SK-N-SH (cell line): ENCODE measurements around the gene PBX3. TPM values are rescaled to one million over a fixed set of nuclear protein-coding genes. Genes with fewer than 3 reads are reported as not detected.
A peak's percentile ranks its signal among the peaks of the same experiment; 100 is the strongest.

Experiments
- CTCF ChIA-PET: fragments of 300-600, 350-600 bp; formaldehyde crosslinking; extraction: SDS; loops from one replicate; lab custom pipeline; 2021; lab: Yijun Ruan, JAX
- POLR2A ChIA-PET: fragments of 350-600 bp; sonication (Branson Sonifier 250); formaldehyde crosslinking; extraction: SDS; loops from one replicate; lab custom pipeline; 2020; ENCODE audit warnings: antibody characterized with exemption, inconsistent platforms; lab: Yijun Ruan, JAX
- DNase-seq: peaks from one replicate; pipeline ENCODE4 v3.0.0; 2012
- H2AFZ ChIP-seq: fragments of 200-600 bp; sonication (generic); 2 replicates; pipeline ENCODE4 v1.8.1; 2016; ENCODE audit warnings: antibody characterized with exemption, mild to moderate bottlenecking, low read depth
- H3F3A ChIP-seq: fragments of 200-600 bp; sonication (generic); replicated peaks from 2 replicates; pipeline ENCODE3; 2016; ENCODE audit warnings: antibody characterized with exemption, mild to moderate bottlenecking; ENCODE audit not compliant: insufficient read depth
- H3K27ac ChIP-seq, 2 experiments: fragments of 200-500 bp in 1 of 2; fragments of 200-600 bp in 1 of 2; sonication (Bioruptor generic) in 1 of 2; sonication (generic), shearing (Covaris generic) in 1 of 2; 2 replicates each; pipeline versions ENCODE4 v1.5.1 to v1.6.1; 2014 to 2016; ENCODE audit warnings: low read depth in 2 of 2, inconsistent platforms in 1 of 2, low read length in 1 of 2, mild to moderate bottlenecking in 1 of 2, mixed read lengths in 1 of 2
- H3K27me3 ChIP-seq: fragments of 200-600 bp; sonication (generic), shearing (Covaris generic); 2 replicates; pipeline ENCODE4 v1.6.1; 2016; ENCODE audit warnings: mixed run types; ENCODE audit not compliant: insufficient read depth
- H3K36me3 ChIP-seq, 2 experiments: fragments of 200-500 bp in 1 of 2; fragments of 200-600 bp in 1 of 2; sonication (Bioruptor generic) in 1 of 2; sonication (generic) in 1 of 2; replicated peaks in 1 of 2; 2 replicates each; pipeline versions ENCODE3 to v1.5.1; 2014 to 2016; ENCODE audit warnings: low read length in 1 of 2, mild to moderate bottlenecking in 1 of 2; ENCODE audit not compliant: insufficient read depth in 2 of 2, control insufficient read depth in 1 of 2
- H3K4me1 ChIP-seq, 2 experiments: fragments of 200-500 bp in 1 of 2; fragments of 200-600 bp in 1 of 2; sonication (Bioruptor generic) in 1 of 2; sonication (generic), shearing (Covaris generic) in 1 of 2; 2 replicates each; pipeline versions ENCODE4 v1.5.1 to v1.6.1; 2014 to 2016; ENCODE audit warnings: low read depth in 1 of 2, low read length in 1 of 2, mixed run types in 1 of 2; ENCODE audit not compliant: insufficient read depth in 2 of 2, control insufficient read depth in 1 of 2
- H3K4me2 ChIP-seq: fragments of 200-600 bp; sonication (generic), shearing (Covaris generic); 2 replicates; pipeline ENCODE4 v1.6.1; 2017; ENCODE audit warnings: mixed run types
- H3K4me3 ChIP-seq, 2 experiments: fragments of 200-500 bp in 1 of 2; fragments of 200-600 bp in 1 of 2; sonication (Bioruptor generic) in 1 of 2; sonication (generic), shearing (Covaris generic) in 1 of 2; 2 replicates each; pipeline versions ENCODE4 v1.5.1 to v1.8.1; 2014 to 2016; ENCODE audit warnings: low read depth in 2 of 2, inconsistent platforms in 1 of 2, low read length in 1 of 2, mild to moderate bottlenecking in 1 of 2, mixed read lengths in 1 of 2, moderate library complexity in 1 of 2
- H3K79me2 ChIP-seq: fragments of 200-600 bp; sonication (generic); 2 replicates; pipeline ENCODE4 v1.8.1; 2017; ENCODE audit warnings: mild to moderate bottlenecking; ENCODE audit not compliant: insufficient read depth
- H3K9ac ChIP-seq: fragments of 200-600 bp; sonication (generic); 2 replicates; pipeline ENCODE4 v1.6.1; 2017; ENCODE audit warnings: mixed run types
- H3K9me2 ChIP-seq: fragments of 200-600 bp; sonication (generic); 2 replicates; pipeline ENCODE4 v1.6.1; 2017; ENCODE audit warnings: mixed run types
- H3K9me3 ChIP-seq: fragments of 200-600 bp; sonication (generic); 2 replicates; pipeline ENCODE4 v1.6.1; 2017; ENCODE audit warnings: mixed run types, mild to moderate bottlenecking, moderate library complexity
- H4K20me1 ChIP-seq: fragments of 200-600 bp; sonication (generic); 2 replicates; pipeline ENCODE4 v1.6.1; 2017; ENCODE audit warnings: mild to moderate bottlenecking, mixed run types; ENCODE audit not compliant: insufficient read depth
- CHD2 ChIP-seq: fragments of 150-350 bp; IDR thresholded peaks from 2 replicates; pipeline ENCODE4 v1.6.1; 2018; ENCODE audit warnings: low read length; ENCODE audit not compliant: partially characterized antibody
- EP300 ChIP-seq, 2 experiments: IDR thresholded peaks; 2 replicates each; pipeline versions ENCODE4 v1.4.0 to v1.6.1; 2012; ENCODE audit warnings: borderline replicate concordance in 1 of 2, low read depth in 1 of 2, low read length in 1 of 2
- GABPA ChIP-seq: IDR thresholded peaks from 2 replicates; pipeline ENCODE4 v1.4.0; 2012; ENCODE audit warnings: low read depth, mild to moderate bottlenecking
- GATA2 ChIP-seq: sonication (generic); formaldehyde crosslinking; IDR thresholded peaks from 2 replicates; pipeline ENCODE4 v1.5.0; 2020; ENCODE audit warnings: mild to moderate bottlenecking, missing genetic modification reagents
- MEF2A ChIP-seq: IDR thresholded peaks from 2 replicates; pipeline ENCODE4 v1.4.0; 2012; ENCODE audit warnings: low read depth, borderline replicate concordance
- MXI1 ChIP-seq: IDR thresholded peaks from 2 replicates; pipeline ENCODE4 v1.6.1; 2012; ENCODE audit warnings: mild to moderate bottlenecking, low read depth, low read length, improper control_type of control experiment
- POLR2AphosphoS5 ChIP-seq: IDR thresholded peaks from 2 replicates; pipeline ENCODE4 v1.6.1; 2012; ENCODE audit warnings: low read depth, low read length
- RAD21 ChIP-seq: IDR thresholded peaks from 2 replicates; pipeline ENCODE4 v1.6.1; 2012; ENCODE audit warnings: mild to moderate bottlenecking, low read length
- RCOR1 ChIP-seq: fragments of 150-350 bp; IDR thresholded peaks from 2 replicates; pipeline ENCODE4 v1.6.1; 2017; ENCODE audit warnings: antibody characterized with exemption, low read length
- SMC3 ChIP-seq: IDR thresholded peaks from 2 replicates; pipeline ENCODE4 v1.6.1; 2012; ENCODE audit warnings: low read depth, low read length, improper control_type of control experiment
- TAF1 ChIP-seq: IDR thresholded peaks from 2 replicates; pipeline ENCODE4 v1.6.1; 2012; ENCODE audit warnings: low read depth, mild to moderate bottlenecking, low read length, moderate library complexity, borderline replicate concordance
- WGBS: methylation state at CpG from one replicate; pipeline ENCODE4 v1.1.6; 2017; ENCODE audit warnings: low lambda C conversion rate; 5-methylcytosine and 5-hydroxymethylcytosine counted together
- polyA plus RNA-seq, 3 experiments: library from polyadenylated mRNA; depleted of rRNA; stranded (reverse); fragments of >200 nt; gene quantifications; 2 replicates each; pipeline ENCODE4 v1.2.3, GENCODE V29; 2012
- TF ChIP-seq, protein P1 (sequence below): IDR thresholded peaks from 2 replicates; pipeline ENCODE4 v1.4.0; 2012; ENCODE audit warnings: low read depth
- TF ChIP-seq, protein P2 (sequence below): IDR thresholded peaks from 2 replicates; pipeline ENCODE4; 2012
- TF ChIP-seq, protein P3 (sequence below): fragments of 200-600 bp; sonication (generic); IDR thresholded peaks from 2 replicates; pipeline ENCODE4 v1.6.1; 2017; ENCODE audit warnings: antibody characterized with exemption, mild to moderate bottlenecking, moderate library complexity
- TF ChIP-seq, protein P4 (sequence below): fragments of 150-350 bp; IDR thresholded peaks from 2 replicates; pipeline ENCODE4 v1.6.1; 2016; ENCODE audit warnings: mild to moderate bottlenecking, low read depth, low read length
- TF ChIP-seq, protein P5 (sequence below): IDR thresholded peaks from 2 replicates; pipeline ENCODE4 v1.4.0; 2012; ENCODE audit warnings: low read depth, borderline replicate concordance
- TF ChIP-seq, protein P6 (sequence below): IDR thresholded peaks from 2 replicates; pipeline ENCODE4 v1.4.0; 2012; ENCODE audit warnings: low read depth, borderline replicate concordance

The PBX3 gene
- polyA plus RNA-seq, 1 of the 3 experiments (the other 2 are of a cell fraction) = 73.0 TPM

DNA sequence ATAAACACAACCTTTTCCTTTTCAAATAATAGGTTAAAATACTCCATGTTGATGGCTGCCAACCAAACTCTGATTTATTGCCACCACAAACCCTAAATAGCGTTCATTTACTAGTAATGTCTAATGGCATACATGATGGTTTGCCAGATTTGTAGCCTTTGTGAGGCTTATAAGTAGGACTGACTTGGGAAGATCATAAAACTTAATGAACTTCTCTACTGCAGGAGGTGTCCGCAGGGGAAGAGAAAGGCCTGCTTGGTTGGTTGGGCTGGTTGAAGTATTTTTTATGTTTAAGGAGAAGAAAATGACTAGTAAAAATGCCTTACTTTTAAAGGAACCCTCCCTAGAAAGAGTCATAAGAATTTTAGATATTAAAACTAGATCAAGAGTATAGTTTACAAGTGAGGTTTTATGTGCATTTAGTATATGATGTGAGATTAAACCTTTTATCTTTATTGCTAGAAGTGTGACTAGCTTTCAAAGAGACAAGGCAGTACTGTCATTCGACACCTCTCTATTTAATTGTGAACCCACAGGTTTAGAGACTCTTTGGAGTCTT is 5.0 kb downstream of the PBX3 start:
- CTCF ChIA-PET = no interaction called here
- Histone ChIP-seq H3K36me3 (peaks cover 64 to 76% of the 10 kb centered on the region in 2 experiments), H3K4me2 (peak overlapping the region; percentile 90), H3K9me3 (no peaks in the 10 kb centered on the region), H3K9me2 (no peaks in the 10 kb centered on the region), H3K79me2 (peaks cover 99% of the 10 kb centered on the region), H3K27me3 (no peaks in the 10 kb centered on the region), H3K4me3 (peak overlapping the region; percentile 59 to 96), H4K20me1 (peaks cover 14% of the 10 kb centered on the region; the same call in 1 of the 2 replicates), H2AFZ (no peak overlapping the region), H3F3A (peaks cover 19% of the 10 kb centered on the region), H3K4me1 (peaks cover 11 to 49% of the 10 kb centered on the region in 2 experiments; a peak in 3 of 4 replicates), H3K27ac (peak overlapping the region; percentile 91 to 97; a peak in 3 of 4 replicates)
- 49% methylated on average over 3 of the region's 3 CpGs for WGBS
- DNase-seq = no peak
- TF ChIP-seq, protein P1, sequence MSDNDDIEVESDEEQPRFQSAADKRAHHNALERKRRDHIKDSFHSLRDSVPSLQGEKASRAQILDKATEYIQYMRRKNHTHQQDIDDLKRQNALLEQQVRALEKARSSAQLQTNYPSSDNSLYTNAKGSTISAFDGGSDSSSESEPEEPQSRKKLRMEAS = no peak
- TF ChIP-seq, protein P2, sequence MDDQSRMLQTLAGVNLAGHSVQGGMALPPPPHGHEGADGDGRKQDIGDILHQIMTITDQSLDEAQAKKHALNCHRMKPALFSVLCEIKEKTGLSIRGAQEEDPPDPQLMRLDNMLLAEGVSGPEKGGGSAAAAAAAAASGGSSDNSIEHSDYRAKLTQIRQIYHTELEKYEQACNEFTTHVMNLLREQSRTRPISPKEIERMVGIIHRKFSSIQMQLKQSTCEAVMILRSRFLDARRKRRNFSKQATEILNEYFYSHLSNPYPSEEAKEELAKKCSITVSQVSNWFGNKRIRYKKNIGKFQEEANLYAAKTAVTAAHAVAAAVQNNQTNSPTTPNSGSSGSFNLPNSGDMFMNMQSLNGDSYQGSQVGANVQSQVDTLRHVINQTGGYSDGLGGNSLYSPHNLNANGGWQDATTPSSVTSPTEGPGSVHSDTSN = peak; percentile 69
- TF ChIP-seq, all 33 proteins: peak for 1
- H3K9ac ChIP-seq = peak overlapping the region; percentile 96; the same call in 1 of the 2 replicates
- POLR2A ChIA-PET = no interaction called here

DNA sequence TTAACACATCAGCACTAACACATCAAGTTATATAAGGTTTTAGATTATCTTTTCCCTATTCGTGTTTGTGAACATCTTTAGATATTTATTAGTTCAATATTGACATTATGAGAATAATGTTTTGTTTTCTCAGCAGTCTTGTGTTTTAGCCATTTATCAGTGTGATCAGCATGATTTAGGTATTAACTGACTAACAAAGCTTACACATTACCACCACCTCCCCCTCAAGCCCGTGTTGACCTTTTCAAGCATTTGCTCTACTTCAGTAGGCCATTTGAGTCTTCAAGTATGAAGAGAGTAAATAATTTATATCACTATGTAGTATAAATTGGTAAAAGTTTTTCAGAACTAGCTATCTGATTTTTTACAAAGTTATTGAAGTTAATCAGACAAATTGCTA is 6.9 kb downstream of the PBX3 start:
- H3K4me3 ChIP-seq = no peak overlapping the region
- POLR2A ChIA-PET = no interaction called here
- H3K79me2 ChIP-seq = peaks cover 100% of the 10 kb centered on the region
- no peaks in the 10 kb centered on the region for H3K27me3 ChIP-seq
- H3K9me3 ChIP-seq = no peaks in the 10 kb centered on the region
- H2AFZ ChIP-seq = no peak overlapping the region
- CTCF ChIA-PET = interaction anchor here (0.8 to 1.4 kb wide), 3 partner anchors 10 to 346 kb away, joined by 3 read pairs; no protein-coding TSS in a partner anchor
- TF ChIP-seq SMC3 (no peak), MEF2A (no peak), TAF1 (no peak), MXI1 (no peak), POLR2AphosphoS5 (no peak), EP300 (IDR thresholded peaks at IDR 0.05; ENCODE audit: borderline replicate concordance in 1 of 2, low read depth in 1 of 2, low read length in 1 of 2) (no peak), GABPA (no peak), RAD21 (no peak), CHD2 (no peak), GATA2 (CRISPR knock-in tag) (no peak), RCOR1 (no peak)
- TF ChIP-seq, protein P3, sequence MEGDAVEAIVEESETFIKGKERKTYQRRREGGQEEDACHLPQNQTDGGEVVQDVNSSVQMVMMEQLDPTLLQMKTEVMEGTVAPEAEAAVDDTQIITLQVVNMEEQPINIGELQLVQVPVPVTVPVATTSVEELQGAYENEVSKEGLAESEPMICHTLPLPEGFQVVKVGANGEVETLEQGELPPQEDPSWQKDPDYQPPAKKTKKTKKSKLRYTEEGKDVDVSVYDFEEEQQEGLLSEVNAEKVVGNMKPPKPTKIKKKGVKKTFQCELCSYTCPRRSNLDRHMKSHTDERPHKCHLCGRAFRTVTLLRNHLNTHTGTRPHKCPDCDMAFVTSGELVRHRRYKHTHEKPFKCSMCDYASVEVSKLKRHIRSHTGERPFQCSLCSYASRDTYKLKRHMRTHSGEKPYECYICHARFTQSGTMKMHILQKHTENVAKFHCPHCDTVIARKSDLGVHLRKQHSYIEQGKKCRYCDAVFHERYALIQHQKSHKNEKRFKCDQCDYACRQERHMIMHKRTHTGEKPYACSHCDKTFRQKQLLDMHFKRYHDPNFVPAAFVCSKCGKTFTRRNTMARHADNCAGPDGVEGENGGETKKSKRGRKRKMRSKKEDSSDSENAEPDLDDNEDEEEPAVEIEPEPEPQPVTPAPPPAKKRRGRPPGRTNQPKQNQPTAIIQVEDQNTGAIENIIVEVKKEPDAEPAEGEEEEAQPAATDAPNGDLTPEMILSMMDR = no peak
- TF ChIP-seq, protein P1 = no peak
- TF ChIP-seq, protein P4, sequence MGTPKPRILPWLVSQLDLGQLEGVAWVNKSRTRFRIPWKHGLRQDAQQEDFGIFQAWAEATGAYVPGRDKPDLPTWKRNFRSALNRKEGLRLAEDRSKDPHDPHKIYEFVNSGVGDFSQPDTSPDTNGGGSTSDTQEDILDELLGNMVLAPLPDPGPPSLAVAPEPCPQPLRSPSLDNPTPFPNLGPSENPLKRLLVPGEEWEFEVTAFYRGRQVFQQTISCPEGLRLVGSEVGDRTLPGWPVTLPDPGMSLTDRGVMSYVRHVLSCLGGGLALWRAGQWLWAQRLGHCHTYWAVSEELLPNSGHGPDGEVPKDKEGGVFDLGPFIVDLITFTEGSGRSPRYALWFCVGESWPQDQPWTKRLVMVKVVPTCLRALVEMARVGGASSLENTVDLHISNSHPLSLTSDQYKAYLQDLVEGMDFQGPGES = no peak
- TF ChIP-seq, protein P5, sequence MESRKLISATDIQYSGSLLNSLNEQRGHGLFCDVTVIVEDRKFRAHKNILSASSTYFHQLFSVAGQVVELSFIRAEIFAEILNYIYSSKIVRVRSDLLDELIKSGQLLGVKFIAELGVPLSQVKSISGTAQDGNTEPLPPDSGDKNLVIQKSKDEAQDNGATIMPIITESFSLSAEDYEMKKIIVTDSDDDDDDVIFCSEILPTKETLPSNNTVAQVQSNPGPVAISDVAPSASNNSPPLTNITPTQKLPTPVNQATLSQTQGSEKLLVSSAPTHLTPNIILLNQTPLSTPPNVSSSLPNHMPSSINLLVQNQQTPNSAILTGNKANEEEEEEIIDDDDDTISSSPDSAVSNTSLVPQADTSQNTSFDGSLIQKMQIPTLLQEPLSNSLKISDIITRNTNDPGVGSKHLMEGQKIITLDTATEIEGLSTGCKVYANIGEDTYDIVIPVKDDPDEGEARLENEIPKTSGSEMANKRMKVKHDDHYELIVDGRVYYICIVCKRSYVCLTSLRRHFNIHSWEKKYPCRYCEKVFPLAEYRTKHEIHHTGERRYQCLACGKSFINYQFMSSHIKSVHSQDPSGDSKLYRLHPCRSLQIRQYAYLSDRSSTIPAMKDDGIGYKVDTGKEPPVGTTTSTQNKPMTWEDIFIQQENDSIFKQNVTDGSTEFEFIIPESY = no peak
- TF ChIP-seq, protein P6, sequence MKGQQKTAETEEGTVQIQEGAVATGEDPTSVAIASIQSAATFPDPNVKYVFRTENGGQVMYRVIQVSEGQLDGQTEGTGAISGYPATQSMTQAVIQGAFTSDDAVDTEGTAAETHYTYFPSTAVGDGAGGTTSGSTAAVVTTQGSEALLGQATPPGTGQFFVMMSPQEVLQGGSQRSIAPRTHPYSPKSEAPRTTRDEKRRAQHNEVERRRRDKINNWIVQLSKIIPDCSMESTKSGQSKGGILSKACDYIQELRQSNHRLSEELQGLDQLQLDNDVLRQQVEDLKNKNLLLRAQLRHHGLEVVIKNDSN = no peak
- peaks cover 20 to 67% of the 10 kb centered on the region in 2 experiments; a peak in 3 of 4 replicates for H3K4me1 ChIP-seq
- peaks cover 15% of the 10 kb centered on the region for H3F3A ChIP-seq
- peak overlapping the region; percentile 1 to 44; a peak in 3 of 4 replicates for H3K27ac ChIP-seq
- H3K4me2 ChIP-seq = peak overlapping the region; percentile 30; the same call in 1 of the 2 replicates
- no peak overlapping the region for H3K9ac ChIP-seq
- 42% methylated on average over 2 of the region's 2 CpGs for WGBS
- no peaks in the 10 kb centered on the region for H3K9me2 ChIP-seq
- H4K20me1 ChIP-seq = peaks cover 34% of the 10 kb centered on the region; the same call in 1 of the 2 replicates
- no peak for DNase-seq
- H3K36me3 ChIP-seq = peaks cover 70 to 81% of the 10 kb centered on the region in 2 experiments
